Inferior parietal cortex (tissue), 1 donor: Measurements from ENCODE around the gene BCKDHB.
"Not testable (repeated sequence)": the region's sequence is repeated elsewhere in the genome, so short reads cannot be mapped to it uniquely, and the experiment has no call there.

ENCODE experiments used
- DNase-seq: peaks from one replicate; pipeline ENCODE4 v3.0.0-alpha.2; 2016; ENCODE audit errors: extremely low spot score

The BCKDHB gene

DNA sequence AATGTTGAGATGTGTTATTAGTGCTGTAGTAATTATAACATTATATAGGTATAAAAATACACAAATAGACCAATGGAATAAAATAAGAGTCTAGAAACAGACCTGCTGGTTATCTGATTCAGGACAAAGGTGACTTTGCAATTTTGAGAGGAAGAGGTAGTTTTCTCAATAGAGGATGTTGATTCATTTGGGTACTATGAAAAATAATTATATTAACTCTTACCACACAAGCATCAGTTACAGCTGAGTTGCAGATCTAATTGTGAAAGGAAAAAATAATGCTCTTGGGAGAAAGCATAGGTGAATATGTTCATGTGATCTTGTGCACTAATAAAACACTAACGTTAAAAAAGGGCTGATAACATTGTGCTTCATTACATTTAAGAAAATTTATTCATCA lies 103.0 kb downstream of the BCKDHB start:
- no peak for DNase-seq

DNA sequence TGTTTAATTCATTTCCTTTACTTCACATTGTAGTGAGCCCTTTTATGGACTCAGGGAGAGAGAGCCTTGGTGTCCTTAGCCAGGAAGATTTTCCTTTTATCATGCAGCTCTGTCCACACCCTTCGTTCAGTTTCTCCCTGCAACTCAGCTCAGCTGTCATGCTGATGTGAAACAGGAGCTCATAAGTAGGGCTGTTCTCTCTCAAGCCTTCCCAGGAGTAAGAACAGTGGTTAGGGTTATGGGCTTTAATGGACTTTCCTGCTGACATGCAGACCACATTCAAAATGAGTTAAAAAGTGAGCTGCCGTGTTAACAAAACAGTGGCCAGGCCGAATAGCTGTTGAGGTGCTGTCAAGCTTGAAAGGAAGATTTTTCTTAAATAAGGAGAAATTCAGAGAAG lies 104.1 kb downstream of the BCKDHB start:
- DNase-seq, result no peak

- DNase-seq, result no peak
Measured at GRCh38 chr6:80211286-80211685, 104.8 kb downstream of the BCKDHB start.

- not testable (repeated sequence) for DNase-seq
Measured at GRCh38 chr6:80211890-80212289, 105.4 kb downstream of the BCKDHB start.

GRCh38 chr6:80214436-80215022 lies 108.1 kb downstream of the BCKDHB start:
- peak; percentile 70 for DNase-seq

GRCh38 chr6:80215063-80215462 lies 108.6 kb downstream of the BCKDHB start:
- no peak for DNase-seq

GRCh38 chr6:80217794-80218193 lies 111.3 kb downstream of the BCKDHB start:
- DNase-seq, result no peak

DNA sequence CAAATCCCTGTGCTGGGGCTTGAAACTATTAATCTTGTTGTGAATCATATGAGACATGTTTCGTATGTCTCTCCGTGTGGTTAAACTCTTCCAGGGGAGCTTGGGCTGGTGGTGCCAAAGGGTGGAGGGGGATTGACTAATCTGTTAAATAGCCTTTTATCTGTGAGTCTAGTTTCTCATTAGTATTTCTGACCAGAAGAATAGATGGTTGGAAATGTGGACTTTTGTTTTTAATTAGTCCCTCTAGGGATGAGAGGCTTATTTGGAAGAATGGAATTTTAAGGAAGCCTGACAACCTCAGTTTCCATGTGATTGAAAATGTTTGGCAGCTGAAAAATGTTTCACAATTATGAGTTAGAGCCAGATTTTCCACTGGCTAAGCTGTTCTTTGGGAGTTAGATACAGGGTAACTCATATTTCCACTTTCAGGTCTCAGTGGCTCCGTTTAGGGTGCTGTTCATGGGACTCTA lies 117.3 kb downstream of the BCKDHB start:
- DNase-seq, result no peak

DNA sequence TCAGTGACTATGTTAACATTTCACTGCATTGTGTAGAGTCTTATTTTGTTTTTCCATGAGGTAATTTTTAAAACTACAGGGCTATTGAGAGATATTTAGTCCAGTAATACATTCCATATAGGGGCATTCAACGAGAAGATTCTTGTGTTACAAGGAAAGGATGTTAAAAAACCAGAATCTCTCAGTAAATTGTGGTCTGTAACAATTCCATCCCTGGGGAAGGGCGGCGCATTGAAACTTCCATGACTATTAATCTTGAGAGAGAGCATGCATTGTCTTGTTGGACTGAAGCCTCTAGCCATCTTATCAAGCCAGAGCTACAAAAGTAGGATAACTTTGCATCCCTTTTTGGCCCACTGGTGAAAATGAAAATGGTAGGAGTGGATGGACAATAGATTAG lies 119.7 kb downstream of the BCKDHB start:
- DNase-seq, result no peak

DNA sequence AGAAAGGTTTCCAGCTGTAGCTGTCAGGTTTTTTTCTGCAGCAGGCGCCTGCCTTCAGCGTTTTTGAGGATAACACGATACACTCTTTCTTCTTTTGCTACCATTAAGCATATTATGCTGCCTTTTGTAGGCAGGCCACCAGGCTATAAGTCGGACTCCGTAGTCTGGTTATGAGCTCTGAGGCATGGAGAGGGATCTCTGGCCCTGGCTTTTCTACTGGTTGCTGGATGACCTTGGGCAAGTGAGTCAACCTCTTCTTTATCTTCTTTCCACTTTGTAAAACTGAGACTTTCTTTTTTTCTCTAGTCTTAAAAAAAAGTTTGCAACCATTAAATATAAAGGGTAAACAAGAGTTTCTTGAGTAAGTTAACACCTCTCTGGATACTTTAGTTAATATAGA lies 120.2 kb downstream of the BCKDHB start:
- DNase-seq, result no peak

DNA sequence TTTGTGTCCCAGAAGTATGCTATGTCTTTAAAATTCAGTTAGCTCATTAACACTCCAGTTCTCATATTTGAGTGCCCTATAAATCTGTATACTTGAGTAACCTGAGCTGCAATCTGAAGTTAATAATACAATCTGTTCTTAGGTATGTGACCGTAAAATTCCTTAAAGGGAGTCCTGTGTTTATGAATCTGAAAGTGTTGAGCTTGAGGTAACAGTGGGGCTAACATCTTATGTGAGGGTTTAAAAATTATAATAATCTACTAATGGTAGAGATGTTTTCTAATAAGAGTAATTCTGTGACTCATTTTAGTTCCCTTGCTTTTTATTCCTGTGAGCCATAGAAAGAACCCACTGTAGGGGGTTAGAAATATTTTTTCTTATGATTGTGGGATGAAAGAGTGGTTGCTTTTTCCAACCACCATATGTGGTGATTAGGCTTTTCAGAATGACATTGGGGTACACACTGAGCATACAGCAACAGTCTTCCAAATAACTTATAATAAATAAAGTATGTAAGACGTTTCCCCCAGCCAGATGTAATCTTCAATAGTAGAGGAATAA lies 121.2 kb downstream of the BCKDHB start:
- DNase-seq, result no peak

DNA sequence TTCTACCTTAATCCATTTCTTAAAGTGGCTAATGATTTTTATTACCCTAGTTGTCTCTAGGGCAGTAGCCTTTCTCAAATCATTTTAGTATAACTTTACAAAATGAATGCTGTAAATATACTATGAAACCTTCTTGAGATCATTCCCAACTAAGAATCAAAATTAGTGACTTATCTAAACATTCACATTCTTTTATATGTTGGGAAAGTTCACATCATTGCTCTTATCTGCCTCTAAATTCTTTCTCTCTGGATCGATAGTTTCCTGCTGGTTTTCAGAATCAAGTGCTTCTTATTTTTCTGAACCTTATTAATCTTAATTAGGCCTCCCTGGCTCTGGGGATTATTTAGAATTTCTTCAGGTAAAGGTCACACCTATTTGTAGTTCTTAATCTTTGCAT lies 126.8 kb downstream of the BCKDHB start:
- no peak for DNase-seq

GRCh38 chr6:80233958-80234357 lies 127.5 kb downstream of the BCKDHB start:
- no peak for DNase-seq

- no peak for DNase-seq
Measured at GRCh38 chr6:80234401-80234800, 127.9 kb downstream of the BCKDHB start.

DNA sequence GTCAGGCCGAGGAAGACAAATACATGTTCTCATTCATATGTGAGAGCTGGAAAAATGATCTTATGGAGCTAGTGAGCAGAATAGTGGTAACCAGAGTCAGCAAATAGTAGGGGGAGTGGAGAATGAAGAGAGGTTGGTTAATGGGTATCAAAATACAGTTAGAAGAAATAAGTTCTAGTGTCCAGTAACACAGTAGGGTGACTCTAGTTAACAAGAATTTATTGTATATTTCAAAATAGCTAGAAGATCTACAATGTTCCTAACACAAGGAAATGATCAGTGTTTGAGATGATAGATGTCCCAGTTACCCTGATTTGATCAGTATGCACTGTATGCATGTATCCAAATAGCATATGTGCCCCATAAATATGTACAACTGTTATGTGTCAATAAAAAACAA lies 128.4 kb downstream of the BCKDHB start:
- no peak for DNase-seq

DNA sequence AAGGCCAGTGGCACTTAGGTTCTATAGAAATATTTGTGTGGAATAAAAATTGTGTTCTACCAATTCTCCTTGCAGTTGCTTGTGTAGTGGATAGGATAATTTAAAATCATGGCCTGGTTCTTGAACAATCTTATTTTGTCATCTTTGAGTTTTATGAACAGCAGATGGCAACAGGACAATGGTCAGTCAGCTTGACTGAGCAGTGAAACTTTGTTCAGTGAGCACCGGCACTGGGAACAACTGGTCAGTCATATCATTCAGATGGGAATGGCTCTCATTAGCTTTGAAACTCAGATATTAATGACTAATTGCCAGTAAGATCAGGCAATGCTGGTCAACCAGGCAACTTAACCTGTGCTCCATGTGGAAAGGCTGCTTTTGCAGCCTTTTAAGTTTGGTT lies 129.2 kb downstream of the BCKDHB start:
- DNase-seq, result no peak

DNA sequence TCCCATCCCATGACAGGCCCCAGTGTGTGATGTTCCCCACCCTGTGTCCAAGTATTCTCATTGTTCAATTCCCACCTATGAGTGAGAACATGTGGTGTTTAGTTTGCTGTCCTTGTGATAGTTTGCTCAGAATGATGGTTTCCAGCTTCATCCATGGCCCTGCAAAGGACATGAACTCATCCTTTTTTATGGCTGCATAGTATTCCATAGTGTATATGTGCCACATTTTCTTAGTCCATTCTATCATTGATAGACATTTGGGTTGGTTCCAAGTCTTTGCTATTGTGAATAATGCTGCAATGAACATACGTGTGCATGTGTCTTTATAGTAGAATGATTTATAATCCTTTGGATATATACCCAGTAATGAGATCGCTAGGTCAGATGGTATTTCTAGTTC lies 132.3 kb downstream of the BCKDHB start:
- not testable (repeated sequence) for DNase-seq

- DNase-seq, result no peak
Measured at GRCh38 chr6:80245043-80245442, 138.6 kb downstream of the BCKDHB start.

DNA sequence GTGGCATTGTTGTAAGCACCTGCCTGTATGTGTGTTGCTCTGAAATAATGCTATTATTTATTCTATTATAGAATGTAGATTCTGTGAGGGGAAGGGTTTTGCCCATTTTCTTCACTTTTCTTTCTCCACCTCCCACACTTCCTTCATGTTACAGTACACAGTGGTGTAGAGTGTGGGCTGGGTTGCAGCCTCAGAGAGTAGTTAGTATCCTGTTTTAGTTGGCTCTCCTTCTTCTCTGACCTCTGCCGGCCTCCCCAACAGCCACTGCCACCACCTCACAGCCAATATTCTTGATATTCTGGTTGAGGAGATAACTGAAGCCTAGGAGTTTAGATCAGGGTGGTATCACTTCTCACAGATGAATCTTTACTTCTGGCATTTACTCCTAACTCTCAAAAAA lies 143.4 kb downstream of the BCKDHB start:
- DNase-seq, result no peak

GRCh38 chr6:80250391-80250997 lies 144.0 kb downstream of the BCKDHB start:
- no peak for DNase-seq

- DNase-seq, result no peak
Measured at GRCh38 chr6:80251321-80251720, 144.8 kb downstream of the BCKDHB start.

DNA sequence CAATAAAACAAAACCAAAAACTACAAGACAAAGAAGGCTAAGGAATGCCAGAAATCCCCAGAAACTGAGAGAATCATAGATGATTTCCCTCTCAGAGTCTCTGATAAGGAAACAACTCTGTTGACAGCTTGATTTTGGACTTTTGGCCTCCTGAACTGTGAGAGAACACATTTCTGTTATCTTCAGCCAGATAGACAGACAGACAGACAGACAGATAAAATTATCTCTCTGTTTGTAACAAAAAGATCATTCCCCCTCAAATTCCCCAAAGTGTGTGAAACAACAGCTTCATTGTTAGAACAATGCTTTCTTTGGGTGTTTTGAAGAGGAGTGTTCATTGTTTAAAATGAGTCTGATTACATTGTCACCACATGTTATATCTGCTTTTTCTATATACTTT lies 148.2 kb downstream of the BCKDHB start:
- no peak for DNase-seq

DNA sequence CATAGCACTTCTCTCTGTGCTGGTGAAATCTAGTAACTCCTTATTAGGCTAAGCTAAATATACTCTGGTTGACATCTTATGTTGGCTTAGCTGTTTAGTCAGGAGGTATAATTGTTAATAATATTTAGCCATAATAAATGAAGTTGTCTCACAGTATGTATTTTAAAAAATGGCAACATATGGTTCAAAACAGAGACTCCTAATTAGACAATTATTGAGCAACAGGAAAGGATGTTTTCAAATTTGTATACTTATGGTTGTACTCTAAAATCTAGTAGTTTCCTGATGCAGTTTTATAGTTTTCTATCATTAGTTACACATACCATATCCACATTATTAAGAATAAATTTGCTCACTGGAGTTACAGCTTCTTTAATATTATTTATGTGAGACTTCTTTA lies 150.2 kb downstream of the BCKDHB start:
- DNase-seq, result no peak

DNA sequence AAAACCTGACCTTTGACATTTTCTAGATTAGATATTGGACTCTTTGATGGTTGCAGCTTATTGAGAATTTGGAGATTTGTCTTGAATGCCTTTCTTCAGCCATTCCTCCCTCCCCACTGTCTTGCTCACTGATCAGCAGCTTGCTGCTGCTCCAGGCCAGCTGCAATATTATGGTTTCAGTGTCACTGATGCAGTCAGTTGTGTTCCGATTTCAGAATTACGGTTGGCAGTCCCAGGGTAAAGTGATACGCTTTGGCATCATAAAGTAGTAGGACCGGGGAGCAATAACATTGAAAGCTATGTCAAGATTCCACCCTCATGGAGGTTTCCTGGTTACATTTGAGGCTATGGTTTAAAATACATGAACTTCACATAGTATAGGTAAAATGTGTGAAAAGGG lies 152.6 kb downstream of the BCKDHB start:
- DNase-seq, result no peak
